Epithelial cell of umbilical artery (primary cell): Measurements from ENCODE around the gene ELF2. TPM values are rescaled to one million over a fixed set of nuclear protein-coding genes. Genes with fewer than 3 reads are reported as not detected.

Experiments used
- total RNA-seq: library from RNA; depleted of rRNA; stranded (reverse); fragments of >200 nt; gene quantifications from 2 replicates; pipeline ENCODE4 v1.2.3, GENCODE V29; 2014

Gene ELF2
- 35.4 and 37.1 TPM in 2 replicates for total RNA-seq

DNA sequence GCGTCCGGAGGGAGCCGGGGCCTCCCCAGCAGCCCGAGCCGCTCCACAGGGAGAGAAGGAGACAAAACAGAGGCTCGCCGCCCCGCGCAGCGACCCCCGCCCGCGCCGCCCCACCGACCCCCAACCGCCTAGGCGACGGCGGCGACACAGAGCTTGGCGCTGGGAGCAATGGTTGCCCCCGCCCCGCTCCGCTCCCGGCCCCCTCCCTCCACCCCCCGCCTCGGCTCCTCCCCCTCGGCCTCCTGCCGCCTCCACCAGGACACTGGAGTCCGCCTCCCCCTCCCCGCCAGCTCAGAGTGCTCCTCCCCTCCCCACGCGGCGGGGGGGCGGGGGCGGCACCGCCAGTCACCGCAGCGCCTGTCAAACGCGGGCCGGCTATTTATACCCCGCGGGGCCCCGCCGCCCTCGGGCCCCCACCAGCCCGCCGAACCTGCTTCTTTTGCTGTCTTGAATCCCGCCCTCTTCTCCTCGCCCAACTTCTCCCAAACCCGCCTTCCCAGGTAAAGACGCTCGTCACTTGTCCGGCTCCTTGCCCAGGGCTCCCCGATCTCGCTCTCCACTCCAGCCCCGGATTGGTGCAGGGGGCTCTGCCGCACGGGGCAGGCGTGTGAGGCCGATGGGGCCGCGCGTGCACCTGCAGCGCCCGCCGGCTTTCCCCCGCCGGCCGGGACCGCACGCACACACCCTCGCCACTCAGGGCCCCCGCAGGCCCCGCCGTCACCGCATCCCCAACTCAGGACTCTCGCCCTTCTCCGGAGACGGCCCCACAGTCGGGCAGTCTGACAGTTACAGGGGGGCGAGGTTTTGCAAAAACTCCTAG lies at the start of gene ELF2:
Gene ELF2 (minus strand): TSS at position 170 of the 820 bp plus-strand sequence. CDS start 39,517 bp downstream, outside the sequence.

GRCh38 chr4:139015269-139015947 lies 161.6 kb downstream of the ELF2 start, which contains the start of gene NOCT:
Gene NOCT (plus strand): TSS chr4:139015781. CDS start chr4:139015982, 201 bp downstream.

Other genes starting within 250 kb of the ELF2 start
- 27.1 and 28.3 TPM in 2 replicates for gene NOCT, start 161.4 kb downstream of the ELF2 start, total RNA-seq
- gene MGARP, start 103.0 kb upstream of the ELF2 start, total RNA-seq, result 9.1 and 59.3 TPM in 2 replicates
- gene NAA15, start 124.3 kb upstream of the ELF2 start, total RNA-seq, result 40.6 and 41.6 TPM in 2 replicates
- 41.2 and 55.9 TPM in 2 replicates for gene NDUFC1, start 125.3 kb upstream of the ELF2 start, total RNA-seq